IPS DF 4.7 (cell line): ENCODE results near the gene CEP85.

ENCODE experiments used
- DNase-seq: peaks from one replicate; pipeline ENCODE4 v3.0.0-alpha.2; 2013; ENCODE audit warnings: low spot score; ENCODE audit errors: extremely low read depth

CEP85 gene

GRCh38 chr1:26277719-26278118 is 43.7 kb downstream of the CEP85 start:
- no peak for DNase-seq

- DNase-seq, result no peak
Measured at GRCh38 chr1:26278303-26278702, 44.3 kb downstream of the CEP85 start.

- no peak for DNase-seq
Measured at GRCh38 chr1:26278724-26279455, 44.9 kb downstream of the CEP85 start.

- DNase-seq, result no peak
Measured at GRCh38 chr1:26279456-26280332, 45.7 kb downstream of the CEP85 start, which contains the start of gene SH3BGRL3. TSS of gene SH3BGRL3 (plus strand) at chr1:26280086. CDS start at chr1:26280156, 70 bp downstream.

- no peak for DNase-seq
Measured at GRCh38 chr1:26280333-26281042, 46.5 kb downstream of the CEP85 start.

DNA sequence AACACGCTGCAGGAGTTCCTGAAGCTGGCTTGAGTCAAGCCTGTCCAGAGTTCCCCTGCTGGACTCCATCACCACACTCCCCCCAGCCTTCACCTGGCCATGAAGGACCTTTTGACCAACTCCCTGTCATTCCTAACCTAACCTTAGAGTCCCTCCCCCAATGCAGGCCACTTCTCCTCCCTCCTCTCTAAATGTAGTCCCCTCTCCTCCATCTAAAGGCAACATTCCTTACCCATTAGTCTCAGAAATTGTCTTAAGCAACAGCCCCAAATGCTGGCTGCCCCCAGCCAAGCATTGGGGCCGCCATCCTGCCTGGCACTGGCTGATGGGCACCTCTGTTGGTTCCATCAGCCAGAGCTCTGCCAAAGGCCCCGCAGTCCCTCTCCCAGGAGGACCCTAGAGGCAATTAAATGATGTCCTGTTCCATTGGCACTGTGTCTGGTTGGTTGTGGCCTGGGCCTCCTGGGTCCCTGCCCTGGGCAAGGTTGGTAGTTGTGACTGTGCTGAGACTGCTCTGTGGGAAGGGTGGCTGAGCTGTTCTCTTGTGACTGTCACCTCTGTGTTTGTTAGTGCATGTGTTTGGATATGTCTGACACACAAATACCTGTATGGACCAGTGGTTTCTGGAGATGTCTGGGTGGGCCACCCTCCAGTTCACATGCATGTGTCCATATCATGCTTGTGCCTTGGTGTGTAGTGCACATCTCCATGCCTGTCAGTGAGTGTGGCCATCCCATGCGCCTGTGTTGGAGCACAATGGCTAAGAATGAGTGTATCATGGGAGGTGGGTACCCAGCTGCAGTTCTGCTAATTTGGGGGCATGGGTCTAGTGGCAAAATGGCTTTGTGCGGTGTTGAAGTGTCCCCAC is 47.3 kb downstream of the CEP85 start:
- DNase-seq, result no peak

- no peak for DNase-seq
Measured at GRCh38 chr1:26281971-26282370, 48.0 kb downstream of the CEP85 start.

- no peak for DNase-seq
Measured at GRCh38 chr1:26282401-26282918, 48.5 kb downstream of the CEP85 start.

DNA sequence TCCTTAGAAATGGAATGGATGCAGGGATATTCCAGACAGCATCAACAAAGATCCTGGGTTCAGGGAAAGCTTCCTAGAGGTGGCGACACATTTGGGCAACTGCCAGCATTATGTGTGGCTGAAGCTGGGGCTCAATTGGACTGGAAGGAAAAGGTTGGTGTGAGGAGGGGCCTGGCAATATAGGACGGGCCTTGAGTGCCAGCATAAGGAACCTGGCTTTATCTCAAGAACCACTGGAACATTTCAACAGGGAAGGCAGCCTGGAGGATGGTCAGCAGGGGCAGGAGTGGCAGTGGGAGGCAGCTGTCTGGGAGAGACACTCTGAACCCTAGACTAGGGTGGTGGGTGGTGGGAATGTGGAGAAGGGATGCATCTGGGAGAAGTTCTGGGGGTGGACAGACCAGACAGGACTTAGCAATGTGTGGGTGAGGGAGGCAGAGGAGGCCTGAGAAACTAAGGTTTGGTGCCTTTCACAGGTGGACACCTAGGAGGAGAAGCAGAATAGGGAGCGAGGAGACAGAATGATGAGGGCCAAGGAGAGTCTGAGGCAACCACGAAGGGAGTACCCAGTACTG is 49.4 kb downstream of the CEP85 start:
- no peak for DNase-seq

DNA sequence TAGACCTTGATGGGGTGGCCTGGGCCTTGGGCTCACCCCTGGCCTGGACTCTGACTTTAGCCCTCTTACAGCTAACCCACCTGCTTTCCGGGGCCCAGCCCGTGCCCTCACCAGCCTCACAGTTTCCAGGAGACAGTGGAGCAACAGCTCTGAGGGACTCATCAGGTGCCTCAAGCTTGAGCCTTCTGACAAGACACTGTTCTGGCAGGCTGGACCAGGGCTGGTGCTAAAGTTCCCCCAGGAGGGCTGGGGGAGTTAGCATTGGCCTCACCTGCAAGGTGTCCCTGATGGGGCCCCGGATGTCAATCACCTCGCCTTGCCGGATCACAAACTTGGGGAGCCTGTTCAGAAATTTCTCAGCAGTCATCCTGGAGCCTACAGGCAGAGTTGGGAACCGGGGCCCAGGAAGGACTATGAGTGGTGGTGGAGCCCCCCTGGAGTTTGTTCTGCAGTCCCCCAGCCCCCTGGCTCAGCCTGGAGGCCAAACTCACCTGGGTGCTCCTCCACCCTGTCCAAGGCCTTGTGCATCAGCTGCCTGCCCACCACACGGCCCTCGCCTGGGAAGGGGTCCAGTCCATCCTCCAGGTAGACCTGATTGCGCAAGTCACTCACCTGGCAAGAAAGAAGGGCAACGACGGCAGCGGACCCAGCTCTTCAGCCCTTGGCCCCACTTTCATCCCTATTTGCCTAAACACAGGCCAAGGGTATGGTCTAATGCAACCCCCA is 50.0 kb downstream of the CEP85 start:
- DNase-seq, result no peak

DNA sequence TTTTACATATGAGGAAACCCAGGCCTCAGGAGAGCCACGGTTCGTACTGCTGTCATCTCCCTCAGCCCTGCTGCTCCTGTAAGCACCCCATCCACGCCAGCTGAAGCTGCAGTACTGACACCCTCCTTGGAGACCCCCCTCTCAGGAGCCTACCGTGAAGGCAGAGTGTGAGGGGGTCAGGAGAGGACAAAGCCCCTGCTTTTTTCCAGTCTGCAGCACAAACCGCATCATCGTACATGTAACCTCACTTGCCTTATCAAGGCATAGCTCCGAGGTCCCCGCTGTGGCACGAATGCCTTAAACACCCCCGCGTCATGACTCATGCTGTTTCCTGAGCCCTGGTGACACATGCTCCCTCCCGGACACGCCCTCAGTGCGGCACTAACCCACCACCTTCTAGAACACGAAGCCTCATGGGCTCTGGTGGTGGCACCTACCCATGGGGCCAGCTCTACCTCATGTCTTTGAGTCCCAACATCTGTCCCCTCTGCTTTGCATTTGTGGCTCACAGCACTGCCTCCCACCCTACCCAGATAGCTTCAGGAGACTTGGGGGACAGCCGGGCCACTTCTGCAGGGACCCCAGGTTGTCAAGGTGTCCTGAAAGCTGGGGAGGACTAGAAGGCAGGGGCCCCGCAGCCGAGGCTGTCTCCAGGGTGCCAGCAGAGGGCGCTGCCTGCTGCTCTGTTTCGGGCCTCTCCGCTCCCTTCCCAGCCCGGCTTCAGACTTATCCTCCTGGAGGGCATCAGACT is 50.8 kb downstream of the CEP85 start:
- no peak for DNase-seq

GRCh38 chr1:26285366-26286063 is 51.5 kb downstream of the CEP85 start:
- no peak for DNase-seq

- DNase-seq, result no peak
Measured at GRCh38 chr1:26286064-26286416, 52.0 kb downstream of the CEP85 start.

DNA sequence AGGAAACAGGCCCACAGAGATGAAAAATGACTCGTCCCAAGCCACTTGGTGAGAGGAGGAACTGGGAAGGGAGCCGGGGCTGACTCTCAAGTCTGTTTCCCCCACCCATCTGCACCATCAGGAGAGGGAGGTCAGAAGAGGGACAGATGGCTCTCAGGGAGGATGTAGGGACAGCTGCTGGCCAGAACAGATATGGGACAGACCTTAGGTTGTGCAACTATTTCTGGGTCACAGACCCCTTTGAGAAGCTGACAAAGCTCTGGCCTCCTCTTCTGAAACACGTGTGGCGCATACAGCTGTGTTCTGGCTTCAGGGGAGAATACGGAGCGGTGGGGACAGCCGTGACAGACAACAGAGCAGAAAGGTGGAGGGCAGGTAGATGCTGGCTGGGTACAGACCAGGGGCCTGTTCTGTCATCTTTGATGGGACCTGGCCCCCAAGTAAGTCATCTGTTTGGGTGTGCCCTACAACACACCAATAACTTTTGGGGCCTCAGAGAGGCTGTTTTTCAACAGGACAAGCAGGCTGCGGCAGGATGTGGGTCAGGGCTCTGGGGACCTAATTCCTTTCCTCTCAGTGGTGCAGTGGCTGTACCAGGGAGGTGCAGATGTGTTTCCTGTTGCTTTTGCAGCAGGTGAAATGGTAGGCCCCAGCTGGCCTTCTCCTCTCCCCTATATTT is 53.2 kb downstream of the CEP85 start:
- DNase-seq, result no peak

GRCh38 chr1:26287811-26288210 is 53.8 kb downstream of the CEP85 start:
- DNase-seq, result no peak

- DNase-seq, result no peak
Measured at GRCh38 chr1:26288311-26288941, 54.4 kb downstream of the CEP85 start.
